GM18909 (cell line): ENCODE measurements around the gene SH3BP2.
A peak's percentile ranks its signal among the peaks of the same experiment; 100 is the strongest.

Source experiments
- ATAC-seq: cut with Tn5 transposase; IDR thresholded peaks from one replicate; pipeline ENCODE4 v1.9.1; 2021; ENCODE audit warnings: mild to moderate bottlenecking; ENCODE audit not compliant: unreplicated experiment, poor library complexity

The SH3BP2 gene

DNA sequence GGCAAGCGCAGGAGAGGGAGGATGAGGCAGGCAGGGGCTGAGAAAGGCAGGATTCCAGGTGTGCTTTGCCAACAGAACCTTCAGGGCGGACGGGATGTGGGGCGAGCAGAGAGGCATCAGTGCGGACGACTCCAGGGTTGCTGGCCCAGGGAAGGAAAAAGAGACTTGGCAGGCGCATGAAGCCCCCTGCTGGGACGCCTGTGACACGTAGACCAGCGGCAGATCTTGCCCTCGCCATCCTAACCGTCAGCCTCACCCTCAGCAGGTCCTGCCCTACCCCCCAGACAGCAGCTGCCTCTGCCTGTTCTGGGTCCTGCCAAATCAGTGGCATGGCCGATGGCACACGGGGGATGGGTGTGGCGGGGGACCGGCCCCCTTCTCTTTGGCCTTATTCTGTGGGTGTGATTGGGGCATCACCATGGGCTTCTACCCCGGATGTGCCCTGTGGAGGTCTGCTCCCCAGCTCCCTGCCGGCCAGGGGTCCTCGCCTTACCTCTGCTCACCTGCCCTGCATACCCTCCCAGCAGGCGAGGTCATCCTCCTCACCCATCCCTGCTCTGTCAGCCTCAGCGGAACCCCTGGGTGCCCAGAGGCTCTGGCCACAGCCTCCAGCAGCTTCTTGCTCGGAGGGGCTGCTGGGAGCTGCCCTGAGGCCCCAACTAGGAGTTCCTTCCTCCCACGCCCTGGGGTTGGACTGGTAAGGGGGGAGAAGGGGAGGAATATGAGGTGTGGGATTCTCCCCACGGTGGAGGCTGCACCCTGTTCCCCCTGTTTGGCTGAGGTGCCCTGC is 2.9 kb upstream of the SH3BP2 start:
- ATAC-seq, result no peak

- ATAC-seq, result no peak
These were observed 2.0 kb upstream of the SH3BP2 start for GRCh38 chr4:2790583-2791517.

DNA sequence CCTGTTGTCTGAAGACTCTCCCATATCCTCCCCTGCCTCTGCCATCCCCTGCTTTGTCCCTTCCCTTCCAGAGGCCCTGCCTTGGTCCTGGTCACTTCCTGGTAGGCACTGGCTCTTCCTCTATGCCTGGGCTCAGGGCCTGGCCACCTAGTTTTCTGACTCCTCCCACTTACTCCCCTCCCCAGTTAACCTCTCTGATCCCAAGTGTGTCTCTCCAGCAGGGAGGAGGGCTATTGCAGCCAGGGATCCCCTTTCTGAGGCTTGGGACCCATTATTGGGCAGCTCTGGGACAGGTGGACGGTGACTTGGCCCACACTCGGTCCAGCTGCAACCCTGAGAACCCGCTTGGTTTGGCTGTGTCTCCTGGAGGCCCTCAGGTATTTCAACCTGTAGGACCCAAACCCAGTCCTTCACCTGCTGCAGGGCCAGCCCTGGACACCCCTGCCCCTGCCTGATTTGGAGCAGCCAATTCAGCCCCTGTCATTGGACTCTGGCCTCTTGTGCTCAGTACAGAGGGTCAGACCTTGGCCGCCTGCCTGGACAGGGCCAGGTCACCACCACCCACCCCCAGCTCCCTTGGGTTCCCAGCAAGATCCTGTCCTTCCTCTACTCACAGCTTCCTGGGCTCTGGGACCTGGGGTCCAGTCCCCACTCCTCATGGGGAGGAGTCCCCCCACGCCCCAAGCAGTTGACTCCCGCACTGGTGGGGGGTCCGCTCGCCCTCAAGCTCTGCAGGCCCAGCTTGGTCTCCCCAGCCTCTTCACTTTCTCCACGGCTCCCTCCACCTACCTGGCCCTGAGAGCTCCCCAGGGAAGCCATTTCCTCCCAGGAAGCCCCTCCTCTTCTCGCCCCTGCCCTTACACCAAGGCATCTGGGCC is 1.1 kb upstream of the SH3BP2 start:
- ATAC-seq, result no peak

- ATAC-seq, result no peak
These were observed 532 bp upstream of the SH3BP2 start for GRCh38 chr4:2792396-2792710.

DNA sequence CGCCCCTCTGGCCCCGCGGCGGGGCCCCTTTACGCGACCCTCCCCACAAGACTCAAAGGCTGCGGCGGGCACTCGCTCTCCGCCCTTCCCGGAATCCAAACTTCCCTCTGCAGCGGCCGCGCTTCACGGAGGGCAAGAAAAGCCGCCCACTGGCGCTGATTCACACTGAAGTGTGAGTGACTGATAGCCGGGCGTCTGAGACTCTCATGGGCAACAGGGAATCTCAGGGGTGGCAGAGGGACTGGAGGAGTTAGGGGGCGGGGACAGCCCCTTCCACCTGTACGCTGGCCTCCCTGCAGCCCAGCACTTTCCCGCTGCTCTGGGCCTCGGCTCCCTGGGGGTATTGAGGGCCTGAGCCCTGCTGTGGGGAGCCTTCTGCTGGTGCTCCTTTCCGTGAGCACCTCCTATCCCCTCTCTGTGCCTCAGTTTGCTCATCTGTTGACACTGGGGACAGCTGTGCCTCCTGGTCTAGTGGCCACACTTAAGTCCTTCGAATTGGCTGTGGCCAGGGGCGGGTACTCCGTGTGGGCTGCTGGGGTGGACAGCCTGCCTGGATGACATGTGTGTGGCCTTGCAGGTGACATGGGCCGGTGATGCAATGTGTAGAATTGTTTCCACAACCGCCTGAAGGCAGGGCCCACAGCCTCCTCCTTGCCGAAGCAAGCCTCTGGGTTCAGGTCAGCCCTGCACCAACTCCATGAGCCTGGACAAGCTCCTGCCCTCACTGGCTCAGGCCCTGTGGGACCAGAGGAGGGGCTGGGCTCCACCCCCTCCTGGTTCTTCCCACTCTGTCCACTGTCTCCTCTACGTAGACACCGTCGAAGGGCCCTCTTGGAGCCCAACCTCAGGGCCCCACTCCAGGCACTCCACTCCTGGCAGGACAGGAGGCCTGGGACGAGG is 951 bp downstream of the SH3BP2 start:
- no peak for ATAC-seq

DNA sequence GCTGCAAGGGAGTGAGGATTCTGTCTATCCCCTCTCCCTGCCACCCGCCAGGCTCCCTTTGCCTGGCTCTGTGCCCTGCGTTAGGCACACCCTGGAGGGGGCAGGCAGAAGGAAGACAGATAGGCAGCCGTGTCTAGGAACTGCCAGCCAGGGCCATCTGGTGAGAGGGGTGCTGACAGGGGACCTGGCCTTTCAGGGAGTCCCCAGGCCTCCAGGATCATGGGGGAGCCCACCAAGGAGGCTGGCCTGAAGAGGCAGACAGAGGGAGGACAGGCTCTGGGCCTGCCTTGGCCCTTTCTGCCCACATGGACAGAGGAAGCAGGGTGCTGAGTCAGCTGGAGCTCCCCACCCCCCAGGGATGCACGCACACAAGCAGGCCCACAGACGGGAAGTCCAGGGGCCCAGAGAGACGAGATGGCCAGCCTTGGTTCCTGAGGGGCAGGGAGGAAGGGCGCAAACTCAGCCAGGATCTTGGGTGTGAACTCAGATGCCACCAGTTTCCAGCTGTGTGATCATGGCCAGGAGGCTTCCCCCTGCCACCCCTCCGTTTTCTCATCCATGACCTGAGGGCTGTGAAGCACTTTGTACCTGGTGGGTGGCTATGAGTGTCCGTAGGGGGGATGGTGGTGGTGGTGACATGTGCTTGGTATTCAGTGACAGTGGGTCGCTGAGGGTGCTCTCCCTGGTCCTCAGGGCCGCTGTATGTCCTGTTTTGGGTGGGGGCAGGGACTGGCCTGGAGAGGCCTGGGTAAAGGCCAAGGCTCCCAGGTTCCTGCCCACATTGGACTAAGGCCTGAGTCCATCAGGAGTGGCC is 1.8 kb downstream of the SH3BP2 start:
- ATAC-seq, result no peak

DNA sequence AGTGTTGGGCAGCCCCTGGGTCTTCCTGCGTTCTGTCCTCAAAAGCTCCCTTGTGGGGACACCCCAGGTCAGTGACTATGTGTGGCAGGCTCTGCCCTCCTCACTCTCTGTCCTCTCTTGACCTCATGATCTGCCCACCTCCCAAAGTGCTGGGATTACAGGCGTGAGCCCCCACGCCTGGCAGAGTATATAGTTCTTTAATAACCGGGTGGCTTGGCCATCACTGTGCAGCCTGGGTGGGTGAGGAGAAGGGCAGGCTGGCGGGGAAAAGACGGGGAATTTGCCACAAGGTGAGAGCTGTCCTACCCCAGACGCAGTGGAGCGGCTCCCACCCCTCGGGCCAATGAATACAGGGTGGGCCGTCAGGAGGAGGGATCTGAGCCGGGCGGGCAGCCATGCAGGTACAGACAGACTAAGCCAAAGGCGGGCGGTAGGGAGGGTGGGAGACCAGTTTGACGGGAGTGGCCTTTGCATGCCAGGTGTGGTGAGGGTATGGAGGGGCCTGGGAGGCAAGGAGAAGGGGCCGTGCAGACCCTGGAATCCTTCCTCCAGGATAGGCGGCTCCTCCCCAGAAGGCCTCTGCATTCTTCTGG is 2.5 kb downstream of the SH3BP2 start:
- no peak for ATAC-seq

DNA sequence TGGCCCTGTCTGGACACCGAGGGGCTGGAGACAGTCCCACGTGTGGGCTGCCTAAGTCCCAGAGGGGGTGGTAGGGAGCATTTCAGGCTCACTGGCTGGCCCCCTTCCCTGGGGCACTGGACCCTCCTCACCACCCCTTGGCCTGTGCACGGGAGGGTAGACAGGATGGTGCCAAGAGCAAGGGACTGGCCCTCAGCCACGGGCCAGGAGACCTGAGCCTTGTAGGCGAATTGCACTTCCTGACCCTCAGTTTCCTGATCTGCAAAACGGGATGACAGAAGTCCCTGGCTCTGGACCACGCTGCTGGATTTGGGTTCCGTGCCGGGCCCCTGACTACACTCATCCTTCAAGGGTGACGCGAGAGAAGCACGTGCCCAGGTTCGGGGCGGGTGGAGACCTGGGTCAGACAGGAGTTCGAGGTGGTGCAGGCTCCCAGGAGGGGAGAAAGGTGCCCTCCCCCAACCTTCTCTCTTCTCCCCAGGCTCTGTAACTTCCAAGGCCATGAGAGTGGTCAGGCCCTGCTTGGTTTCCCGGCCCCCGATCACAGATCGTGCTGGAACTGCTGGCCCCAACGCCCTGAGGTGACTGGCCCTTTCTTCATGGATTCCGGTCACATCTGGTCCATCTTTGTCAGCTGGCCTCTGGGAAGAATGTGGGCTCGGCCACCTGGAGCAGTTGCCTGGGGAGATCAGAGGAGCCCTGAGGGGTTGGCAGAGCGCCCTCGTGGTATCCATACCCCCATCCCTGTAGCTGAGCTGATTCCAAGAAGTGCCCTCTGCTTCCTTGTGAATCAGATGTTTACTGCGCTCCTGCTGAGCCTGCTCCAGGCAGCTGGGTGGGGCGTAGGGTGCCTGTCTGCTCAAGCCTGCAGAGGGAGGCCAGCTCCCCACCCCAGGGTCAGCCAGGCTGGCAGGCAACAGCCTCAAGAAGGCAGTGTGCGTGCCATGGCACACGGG is 3.3 kb downstream of the SH3BP2 start:
- no peak for ATAC-seq

DNA sequence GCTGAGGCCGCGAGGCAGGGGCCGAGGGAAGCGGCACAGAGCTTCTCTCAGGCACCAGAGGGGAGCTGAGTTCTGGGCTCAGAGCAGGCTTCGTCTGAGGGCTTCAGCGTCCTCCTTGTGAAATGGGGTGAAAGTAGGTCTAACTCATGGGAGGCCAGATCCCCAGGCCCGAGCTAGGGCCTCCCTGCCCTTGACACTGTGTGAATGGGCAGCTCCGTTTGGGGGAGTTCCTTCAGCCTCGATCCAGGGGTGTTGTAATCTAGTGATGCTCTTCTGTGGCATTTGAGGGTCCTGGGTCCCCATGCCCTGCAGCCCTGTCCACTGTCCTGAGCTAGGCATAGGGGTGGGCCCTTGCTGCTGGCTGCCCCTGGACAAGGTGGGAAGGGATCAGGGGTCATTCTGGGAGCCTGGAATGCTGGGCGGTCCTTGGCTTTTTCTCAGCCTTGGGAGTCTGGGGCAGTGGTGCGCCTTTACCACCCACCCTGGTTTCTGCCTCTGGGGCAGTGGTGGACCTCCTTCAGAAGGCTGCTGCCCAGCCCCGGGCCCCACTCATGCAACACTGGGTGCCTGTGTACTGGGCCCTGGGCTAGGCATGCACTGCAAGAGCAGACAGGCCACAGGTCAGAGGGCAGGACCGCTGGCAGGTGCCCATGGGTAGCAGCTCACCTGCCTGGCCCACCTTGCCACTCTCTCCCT is 4.1 kb downstream of the SH3BP2 start:
- no peak for ATAC-seq

- no peak for ATAC-seq
These were observed 4.8 kb downstream of the SH3BP2 start for GRCh38 chr4:2797545-2798305.

- ATAC-seq, result peak; percentile 54
These were observed 5.7 kb downstream of the SH3BP2 start for GRCh38 chr4:2798399-2799223.

DNA sequence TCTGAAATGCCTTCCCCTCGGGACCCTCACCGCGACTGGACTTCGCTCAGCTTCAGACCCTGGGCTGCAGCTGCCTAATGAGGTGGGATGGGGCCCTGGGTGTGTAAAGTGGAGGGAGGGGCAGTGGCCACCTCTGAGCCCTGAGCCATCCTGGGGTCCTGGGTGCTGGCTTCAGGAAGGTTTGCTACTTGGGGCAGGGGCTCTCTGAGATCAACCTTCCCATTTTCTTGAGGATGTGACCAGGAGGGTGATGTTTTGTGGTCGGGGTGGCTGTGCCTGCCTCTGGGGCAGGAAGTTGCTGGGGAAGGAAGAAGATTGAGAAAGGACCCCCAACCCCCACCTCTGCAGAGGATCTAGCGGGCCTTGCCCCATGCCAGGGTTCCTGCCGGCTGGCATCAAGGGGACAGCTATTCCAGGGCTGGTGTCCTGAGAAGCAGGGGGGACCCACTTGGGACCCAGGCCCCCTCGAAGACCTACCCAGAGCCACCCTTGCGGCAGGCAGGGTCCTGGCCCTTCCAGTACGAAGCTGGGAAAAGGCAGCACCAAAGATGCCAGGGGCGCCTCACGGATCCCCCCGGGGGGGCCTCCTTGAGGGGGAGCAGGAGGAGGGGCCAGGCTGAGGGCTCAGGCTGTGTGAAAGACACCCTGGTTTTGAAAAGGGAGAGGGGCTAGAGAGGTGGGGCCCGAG is 6.5 kb downstream of the SH3BP2 start:
- no peak for ATAC-seq

DNA sequence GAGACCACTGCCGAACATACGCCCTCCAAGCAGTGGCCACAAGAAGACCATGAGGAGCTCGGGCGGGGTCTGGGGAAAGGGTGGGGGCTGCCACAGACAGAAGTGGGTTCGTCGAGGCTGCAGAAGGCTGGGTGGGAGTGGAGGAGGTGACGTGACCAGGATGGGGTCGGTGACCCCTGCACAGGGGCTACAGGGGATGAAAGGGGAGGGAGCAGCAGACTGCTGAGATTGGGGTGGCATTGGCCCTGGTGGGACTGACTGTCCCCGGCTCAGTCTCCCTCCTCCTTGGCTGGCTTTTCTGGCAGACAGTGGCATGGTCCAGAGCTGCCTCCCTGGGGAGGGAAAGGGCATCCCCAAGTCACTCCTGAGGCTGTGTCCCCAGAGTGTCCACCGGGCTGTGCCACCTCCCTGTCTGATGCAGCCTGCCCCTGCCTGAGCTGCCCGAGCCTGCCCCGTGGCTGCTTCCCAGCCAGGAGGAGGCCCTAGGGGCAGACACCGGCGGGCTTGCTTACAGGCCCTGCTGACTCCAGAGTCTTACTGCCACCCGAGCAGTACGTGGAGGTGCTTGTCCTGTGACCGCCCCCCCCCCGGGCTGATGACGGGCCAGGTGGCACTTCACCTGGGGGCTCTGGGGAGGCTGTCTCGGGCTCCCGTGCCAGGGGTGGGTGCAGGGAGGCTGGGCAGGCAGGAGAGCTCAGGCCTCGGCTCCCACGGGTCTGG is 7.2 kb downstream of the SH3BP2 start:
- no peak for ATAC-seq
